ENCODE results near the gene FAM237B. TPM values are rescaled to one million over a fixed set of nuclear protein-coding genes. Genes with fewer than 3 reads are reported as not detected.

Gene FAM237B
- total RNA-seq, 2 experiments from 2014 or later: not detected

GRCh38 chr7:90272242-90272641, 48.9 kb downstream of the FAM237B start:
- intact Hi-C loops (cut with DNase I, micrococcal nuclease): no loop called here
- Mint-ChIP-seq H3K27me3 (peaks cover 6% of the 10 kb centered on the region), H3K4me1 (ENCODE audit: low read depth) (no peaks in the 10 kb centered on the region), H3K27ac (no peak overlapping the region), H3K9me3 (no peaks in the 10 kb centered on the region), H3K4me3 (no peak overlapping the region), H3K36me3 (ENCODE audit: low read depth) (no peaks in the 10 kb centered on the region)
- Histone ChIP-seq H3K4me1 (ENCODE audit: insufficient read depth, low read length) (no peaks in the 10 kb centered on the region), H3K27ac (ENCODE audit: low read depth in 1 of 2, low read length in 2 of 2) (no peak overlapping the region), H3K36me3 (ENCODE audit: insufficient read depth, low read length) (no peaks in the 10 kb centered on the region), H3K9me3 (ENCODE audit: control insufficient read depth in 1 of 2, insufficient read depth in 1 of 2, low read length in 2 of 2) (no peaks in the 10 kb centered on the region), H3K27me3 (ENCODE audit: control insufficient read depth in 1 of 2, insufficient read depth in 2 of 2, low read length in 2 of 2) (peaks cover 0 to 6% of the 10 kb centered on the region in 2 experiments), H3K4me3 (ENCODE audit: low read length) (no peak overlapping the region)
- ATAC-seq (ENCODE audit: poor library complexity) (no peak), DNase-seq (no peak)
- TF ChIP-seq CTCF (IDR thresholded peaks at IDR 0.05): no peak
- ChIA-PET CTCF (no interaction called here), POLR2A (no interaction called here)

GRCh38 chr7:90271753-90272152, 49.4 kb downstream of the FAM237B start:
- DNase-seq (no peak), ATAC-seq (ENCODE audit: poor library complexity) (no peak)
- no peak for TF ChIP-seq CTCF (IDR thresholded peaks at IDR 0.05)
- H3K27ac ChIP-seq (ENCODE audit: low read depth in 1 of 2, low read length in 2 of 2): no peak overlapping the region
- no peak overlapping the region for H3K4me3 Mint-ChIP-seq
- no peaks in the 10 kb centered on the region for H3K36me3 ChIP-seq (ENCODE audit: insufficient read depth, low read length)
- intact Hi-C loops (cut with DNase I, micrococcal nuclease): no loop called here
- H3K4me1 ChIP-seq (ENCODE audit: insufficient read depth, low read length): no peaks in the 10 kb centered on the region
- no peaks in the 10 kb centered on the region for H3K36me3 Mint-ChIP-seq (ENCODE audit: low read depth)
- H3K4me1 Mint-ChIP-seq (ENCODE audit: low read depth): no peaks in the 10 kb centered on the region
- H3K9me3 Mint-ChIP-seq: no peaks in the 10 kb centered on the region
- no peaks in the 10 kb centered on the region for H3K9me3 ChIP-seq (ENCODE audit: control insufficient read depth in 1 of 2, insufficient read depth in 1 of 2, low read length in 2 of 2)
- POLR2A ChIA-PET: no interaction called here
- H3K27me3 Mint-ChIP-seq: peaks cover 8% of the 10 kb centered on the region
- H3K27me3 ChIP-seq (ENCODE audit: control insufficient read depth in 1 of 2, insufficient read depth in 2 of 2, low read length in 2 of 2): peaks cover 0 to 8% of the 10 kb centered on the region in 2 experiments
- no peak overlapping the region for H3K4me3 ChIP-seq (ENCODE audit: low read length)
- CTCF ChIA-PET: no interaction called here
- H3K27ac Mint-ChIP-seq: no peak overlapping the region

GRCh38 chr7:90270431-90271178, 50.5 kb downstream of the FAM237B start:
- Histone ChIP-seq H3K9me3 (ENCODE audit: control insufficient read depth in 1 of 2, insufficient read depth in 1 of 2, low read length in 2 of 2) (no peaks in the 10 kb centered on the region), H3K27me3 (ENCODE audit: control insufficient read depth in 1 of 2, insufficient read depth in 2 of 2, low read length in 2 of 2) (peaks cover 0 to 8% of the 10 kb centered on the region in 2 experiments), H3K4me3 (ENCODE audit: low read length) (no peak overlapping the region), H3K4me1 (ENCODE audit: insufficient read depth, low read length) (no peaks in the 10 kb centered on the region), H3K36me3 (ENCODE audit: insufficient read depth, low read length) (no peaks in the 10 kb centered on the region), H3K27ac (ENCODE audit: low read depth in 1 of 2, low read length in 2 of 2) (no peak overlapping the region)
- DNase-seq: no peak
- CTCF ChIA-PET: no interaction called here
- Mint-ChIP-seq H3K4me3 (no peak overlapping the region), H3K9me3 (no peaks in the 10 kb centered on the region), H3K4me1 (ENCODE audit: low read depth) (no peaks in the 10 kb centered on the region), H3K27me3 (peaks cover 18% of the 10 kb centered on the region), H3K27ac (no peak overlapping the region), H3K36me3 (ENCODE audit: low read depth) (no peaks in the 10 kb centered on the region)
- POLR2A ChIA-PET: no interaction called here
- ATAC-seq (ENCODE audit: poor library complexity): no peak
- intact Hi-C loops (cut with DNase I, micrococcal nuclease): no loop called here
- TF ChIP-seq CTCF (IDR thresholded peaks at IDR 0.05): no peak

Measured in CD4-positive, alpha-beta T cell (primary cell).